ENCODE data around the gene SLC16A7.

SLC16A7 gene

DNA sequence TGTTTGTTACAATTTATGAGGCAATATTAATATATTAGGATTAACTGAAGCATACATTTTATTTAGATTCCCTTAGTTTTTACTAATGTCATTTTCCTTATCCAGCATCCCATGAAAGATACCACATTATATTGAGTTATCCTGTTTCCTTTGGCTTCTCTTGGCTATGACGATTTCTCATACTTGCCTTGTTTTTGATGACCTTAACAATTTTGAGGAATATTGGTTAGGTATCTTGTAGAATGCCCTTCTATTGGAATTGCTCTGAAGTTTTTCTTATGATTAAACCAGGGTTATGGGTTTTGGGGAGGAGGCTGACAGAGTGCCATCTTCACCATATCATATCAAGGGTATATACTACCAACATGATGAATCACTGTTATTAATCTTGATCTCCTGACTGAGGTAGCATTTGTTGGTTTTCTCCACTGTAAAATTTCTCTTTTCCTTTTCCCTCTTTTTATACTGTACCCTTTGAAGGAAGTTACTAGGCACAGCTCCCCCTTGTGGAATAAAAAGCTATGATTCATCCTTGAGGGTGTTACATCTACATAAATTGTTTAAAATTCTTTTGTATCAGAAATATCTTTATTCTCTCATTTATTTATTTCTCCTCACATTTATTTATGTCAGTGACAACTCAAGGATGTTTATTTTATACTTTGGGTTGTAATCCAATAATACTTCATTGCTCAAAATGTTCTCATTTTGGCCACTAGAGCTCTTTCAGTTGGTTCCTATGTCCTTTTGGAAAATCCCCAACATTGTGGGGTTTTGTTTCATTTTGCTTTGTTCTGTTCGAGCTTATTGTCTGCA lies 239.0 kb downstream of the SLC16A7 start:
- TF ChIP-seq ZNF8 (CRISPR knock-in tag; IDR thresholded peaks at IDR 0.05) (no peak), ISL1 (CRISPR knock-in tag; IDR thresholded peaks at IDR 0.05) (no peak), GLIS3 (CRISPR knock-in tag; IDR thresholded peaks at IDR 0.05) (no peak), ZNF70 (CRISPR knock-in tag; IDR thresholded peaks at IDR 0.05) (no peak), CSDC2 (CRISPR knock-in tag; IDR thresholded peaks at IDR 0.05) (no peak), PPARA (CRISPR knock-in tag; IDR thresholded peaks at IDR 0.05; ENCODE audit: borderline replicate concordance) (no peak), TOX (CRISPR knock-in tag; IDR thresholded peaks at IDR 0.05; ENCODE audit: borderline replicate concordance) (no peak), ZNF565 (CRISPR knock-in tag; conservative IDR thresholded peaks at IDR 0.05; ENCODE audit: low read depth) (no peak), BACH2 (CRISPR knock-in tag; IDR thresholded peaks at IDR 0.05; ENCODE audit: borderline replicate concordance) (no peak), TCF4 (CRISPR knock-in tag; IDR thresholded peaks at IDR 0.05; ENCODE audit: borderline replicate concordance) (no peak), ZC3H10 (CRISPR knock-in tag; IDR thresholded peaks at IDR 0.05) (no peak), ZFP30 (CRISPR knock-in tag; IDR thresholded peaks at IDR 0.05) (no peak)
- TF ChIP-seq, protein P1, sequence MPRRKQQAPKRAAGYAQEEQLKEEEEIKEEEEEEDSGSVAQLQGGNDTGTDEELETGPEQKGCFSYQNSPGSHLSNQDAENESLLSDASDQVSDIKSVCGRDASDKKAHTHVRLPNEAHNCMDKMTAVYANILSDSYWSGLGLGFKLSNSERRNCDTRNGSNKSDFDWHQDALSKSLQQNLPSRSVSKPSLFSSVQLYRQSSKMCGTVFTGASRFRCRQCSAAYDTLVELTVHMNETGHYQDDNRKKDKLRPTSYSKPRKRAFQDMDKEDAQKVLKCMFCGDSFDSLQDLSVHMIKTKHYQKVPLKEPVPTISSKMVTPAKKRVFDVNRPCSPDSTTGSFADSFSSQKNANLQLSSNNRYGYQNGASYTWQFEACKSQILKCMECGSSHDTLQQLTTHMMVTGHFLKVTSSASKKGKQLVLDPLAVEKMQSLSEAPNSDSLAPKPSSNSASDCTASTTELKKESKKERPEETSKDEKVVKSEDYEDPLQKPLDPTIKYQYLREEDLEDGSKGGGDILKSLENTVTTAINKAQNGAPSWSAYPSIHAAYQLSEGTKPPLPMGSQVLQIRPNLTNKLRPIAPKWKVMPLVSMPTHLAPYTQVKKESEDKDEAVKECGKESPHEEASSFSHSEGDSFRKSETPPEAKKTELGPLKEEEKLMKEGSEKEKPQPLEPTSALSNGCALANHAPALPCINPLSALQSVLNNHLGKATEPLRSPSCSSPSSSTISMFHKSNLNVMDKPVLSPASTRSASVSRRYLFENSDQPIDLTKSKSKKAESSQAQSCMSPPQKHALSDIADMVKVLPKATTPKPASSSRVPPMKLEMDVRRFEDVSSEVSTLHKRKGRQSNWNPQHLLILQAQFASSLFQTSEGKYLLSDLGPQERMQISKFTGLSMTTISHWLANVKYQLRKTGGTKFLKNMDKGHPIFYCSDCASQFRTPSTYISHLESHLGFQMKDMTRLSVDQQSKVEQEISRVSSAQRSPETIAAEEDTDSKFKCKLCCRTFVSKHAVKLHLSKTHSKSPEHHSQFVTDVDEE (CRISPR knock-in tag; IDR thresholded peaks at IDR 0.05): no peak
- TF ChIP-seq, protein P2, sequence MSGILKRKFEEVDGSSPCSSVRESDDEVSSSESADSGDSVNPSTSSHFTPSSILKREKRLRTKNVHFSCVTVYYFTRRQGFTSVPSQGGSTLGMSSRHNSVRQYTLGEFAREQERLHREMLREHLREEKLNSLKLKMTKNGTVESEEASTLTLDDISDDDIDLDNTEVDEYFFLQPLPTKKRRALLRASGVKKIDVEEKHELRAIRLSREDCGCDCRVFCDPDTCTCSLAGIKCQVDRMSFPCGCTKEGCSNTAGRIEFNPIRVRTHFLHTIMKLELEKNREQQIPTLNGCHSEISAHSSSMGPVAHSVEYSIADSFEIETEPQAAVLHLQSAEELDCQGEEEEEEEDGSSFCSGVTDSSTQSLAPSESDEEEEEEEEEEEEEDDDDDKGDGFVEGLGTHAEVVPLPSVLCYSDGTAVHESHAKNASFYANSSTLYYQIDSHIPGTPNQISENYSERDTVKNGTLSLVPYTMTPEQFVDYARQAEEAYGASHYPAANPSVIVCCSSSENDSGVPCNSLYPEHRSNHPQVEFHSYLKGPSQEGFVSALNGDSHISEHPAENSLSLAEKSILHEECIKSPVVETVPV (CRISPR knock-in tag; IDR thresholded peaks at IDR 0.05): no peak
- peak; percentile 73 for ATAC-seq
